Spleen (tissue), 11 donors: ENCODE data around the gene OR10AD1. TPM values are rescaled to one million over a fixed set of nuclear protein-coding genes. Genes with fewer than 3 reads are reported as not detected.
A peak's percentile ranks its signal among the peaks of the same experiment; 100 is the strongest.

Source experiments
- DNase-seq: peaks from one replicate; pipeline ENCODE4 v3.0.0-alpha.2; 2020
- H3K27ac ChIP-seq, 8 donors: fragments of 200-600 bp; sonication (generic) in 7 of 8; 1 replicate in 4 of 8; 2 replicates in 4 of 8; pipeline versions ENCODE4 v1.5.0 to v1.8.0; 2016 to 2021; ENCODE audit warnings: inconsistent platforms in 4 of 8, mild to moderate bottlenecking in 4 of 8, moderate library complexity in 1 of 8
- H3K27me3 ChIP-seq, 7 donors: fragments of 200-600 bp; sonication (generic) in 6 of 7; replicated peaks in 1 of 7; 1 replicate in 4 of 7; 2 replicates in 3 of 7; pipeline versions ENCODE4 v1.5.0 to v1.8.0; 2016 to 2021; ENCODE audit warnings: inconsistent platforms in 3 of 7, mild to moderate bottlenecking in 1 of 7
- H3K36me3 ChIP-seq, 6 donors: fragments of 200-600 bp; sonication (generic) in 5 of 6; 1 replicate in 4 of 6; 2 replicates in 2 of 6; pipeline versions ENCODE4 v1.5.0 to v1.8.0; 2016 to 2021; ENCODE audit warnings: inconsistent platforms in 2 of 6
- H3K4me1 ChIP-seq, 6 donors: fragments of 200-600 bp; sonication (generic) in 5 of 6; 1 replicate in 3 of 6; 2 replicates in 3 of 6; pipeline versions ENCODE4 v1.5.0 to v1.8.0; 2016 to 2021; ENCODE audit warnings: inconsistent platforms in 3 of 6
- H3K4me3 ChIP-seq, 8 donors: fragments of 200-600 bp; sonication (generic) in 7 of 8; 1 replicate in 4 of 8; 2 replicates in 4 of 8; pipeline versions ENCODE4 v1.5.0 to v1.8.0; 2016 to 2021; ENCODE audit warnings: inconsistent platforms in 4 of 8, mild to moderate bottlenecking in 4 of 8, moderate library complexity in 2 of 8
- H3K9me3 ChIP-seq, 8 donors: fragments of 200-600 bp; sonication (generic) in 7 of 8; 1 replicate in 4 of 8; 2 replicates in 4 of 8; pipeline versions ENCODE4 v1.5.0 to v1.8.0; 2016 to 2021; ENCODE audit warnings: inconsistent platforms in 4 of 8
- CTCF ChIP-seq, 11 experiments: fragments of 200-600 bp in 7 of 11; fragments of 450-650 bp in 4 of 11; sonication (generic) in 4 of 11; IDR thresholded peaks in 8 of 11; conservative IDR thresholded peaks in 3 of 11; 1 replicate in 7 of 11; 2 replicates in 4 of 11; pipeline versions ENCODE4 v1.4.0 to v1.8.0; 2016 to 2021; ENCODE audit warnings: antibody characterized with exemption in 11 of 11, inconsistent platforms in 4 of 11, mild to moderate bottlenecking in 1 of 11
- POLR2A ChIP-seq, 3 donors: fragments of 450-650 bp; IDR thresholded peaks; one replicate each; pipeline ENCODE4 v1.5.1; 2017; ENCODE audit warnings: antibody characterized with exemption in 3 of 3, mild to moderate bottlenecking in 1 of 3
- POLR2AphosphoS5 ChIP-seq, 3 donors: sonication (generic); formaldehyde crosslinking; IDR thresholded peaks; one replicate each; pipeline ENCODE4 v1.5.1; 2017; ENCODE audit warnings: antibody characterized with exemption in 3 of 3
- WGBS, 5 donors: extraction: QIAGEN DNeasy Blood & Tissue Kit in 3 of 5; methylation state at CpG; one replicate each; pipeline versions ENCODE4 v1.1.5 to v1.1.7; 2013 to 2018; 5-methylcytosine and 5-hydroxymethylcytosine counted together
- intact Hi-C: fragments of 100-400 bp; cut with DNase I; formaldehyde crosslinking; loops from one replicate; pipeline ENCODE4 v1.15.0; 2023; ENCODE audit warnings: low total_unique reads
- polyA plus RNA-seq, 3 donors: library from polyadenylated mRNA; stranded (reverse); fragments of 200-250 nt; gene quantifications; one replicate each; pipeline ENCODE4 v1.2.1, GENCODE V29; 2013
- total RNA-seq, 7 donors: library from RNA; depleted of rRNA in 3 of 7; stranded (reverse); fragments of >200 nt in 3 of 7; fragmentation: NEBNext Ultra II Directional in 4 of 7; extraction: Animal tissue kit (Norgen Biotek cat#: 25700) in 4 of 7; gene quantifications; one replicate each; pipeline versions ENCODE4 v1.1.0 to v1.2.1, GENCODE V29; 2016 to 2021
- donor health status: healthy with polysubstance abuse.
- donor health status: DM: no; HTN: no; CAD: no; lungs with moderate emphysema.
- donor health status: DM: no; HTN: no; CAD: no.
- donor health status: Bipolar disorder and iron deficiency.
- donor health status: healthy.
- donor health status: DM: no; HTN: no; CAD: no.
- donor health status: DM: yes; HTN: yes; CAD: no.

OR10AD1 gene
- total and polyA plus RNA-seq, 10 donors: not detected

GRCh38 chr12:48194799-48195201 is 8.3 kb downstream of the OR10AD1 start:
- Histone ChIP-seq H3K9me3 (no peaks in the 10 kb centered on the region), H3K36me3 (no peaks in the 10 kb centered on the region), H3K4me1 (peaks cover 7 to 39% (median 25%) of the 10 kb centered on the region in 6 donors), H3K4me3 (no peak overlapping the region), H3K27me3 (no peaks in the 10 kb centered on the region), H3K27ac (peak overlapping the region in 1 of 8 donors; percentile 52)
- DNase-seq: no peak
- TF ChIP-seq CTCF (IDR thresholded peaks at IDR 0.05 in 8 of 11, conservative IDR thresholded peaks at IDR 0.05 in 3 of 11) (no peak), POLR2A (IDR thresholded peaks at IDR 0.05) (no peak), POLR2AphosphoS5 (IDR thresholded peaks at IDR 0.05) (no peak)
- intact Hi-C loops: no loop called here
- WGBS, 5 donors: 63 to 80% (median 71%) methylated on average over 1 of the region's 1 CpG

- TF ChIP-seq POLR2AphosphoS5 (IDR thresholded peaks at IDR 0.05): no peak
- no peaks in the 10 kb centered on the region for H3K36me3 ChIP-seq
- H3K27ac ChIP-seq: peak overlapping the region in 6 of 8 donors; percentile 2 to 57 (median 37)
- H3K9me3 ChIP-seq: no peaks in the 10 kb centered on the region
- H3K4me3 ChIP-seq: no peak overlapping the region
- intact Hi-C loops: no loop called here
- H3K4me1 ChIP-seq: peaks cover 0 to 31% (median 14%) of the 10 kb centered on the region in 6 donors
- DNase-seq: no peak
- no peaks in the 10 kb centered on the region for H3K27me3 ChIP-seq
- WGBS, 5 donors: 65 to 84% (median 79%) methylated on average over 2 of the region's 2 CpGs
Observed at GRCh38 chr12:48193623-48194022, 9.5 kb downstream of the OR10AD1 start.

- no peak for DNase-seq
- intact Hi-C loops: no loop called here
- Histone ChIP-seq H3K4me3 (no peak overlapping the region), H3K27ac (peak overlapping the region in 6 of 8 donors; percentile 18 to 57 (median 44)), H3K27me3 (no peaks in the 10 kb centered on the region), H3K4me1 (peaks cover 0 to 30% (median 14%) of the 10 kb centered on the region in 6 donors), H3K36me3 (no peaks in the 10 kb centered on the region), H3K9me3 (no peaks in the 10 kb centered on the region)
- no peak for TF ChIP-seq POLR2A (IDR thresholded peaks at IDR 0.05)
- no peak for TF ChIP-seq CTCF (IDR thresholded peaks at IDR 0.05 in 8 of 11, conservative IDR thresholded peaks at IDR 0.05 in 3 of 11)
- no peak for TF ChIP-seq POLR2AphosphoS5 (IDR thresholded peaks at IDR 0.05)
- WGBS, 5 donors: 65 to 81% (median 70%) methylated on average over 1 of the region's 1 CpG
Observed at GRCh38 chr12:48192861-48193260, 10.2 kb downstream of the OR10AD1 start.

- Histone ChIP-seq H3K4me3 (no peak overlapping the region), H3K4me1 (peaks cover 0 to 19% (median 5%) of the 10 kb centered on the region in 6 donors), H3K27me3 (no peaks in the 10 kb centered on the region), H3K27ac (no peak overlapping the region), H3K9me3 (no peaks in the 10 kb centered on the region), H3K36me3 (no peaks in the 10 kb centered on the region)
- no peak for DNase-seq
- TF ChIP-seq POLR2A (IDR thresholded peaks at IDR 0.05) (no peak), CTCF (IDR thresholded peaks at IDR 0.05 in 8 of 11, conservative IDR thresholded peaks at IDR 0.05 in 3 of 11) (no peak)
- intact Hi-C loops: no loop called here
Observed at GRCh38 chr12:48191096-48191495, 12.0 kb downstream of the OR10AD1 start.
